ENCODE results near the gene CTPS1. TPM values are rescaled to one million over a fixed set of nuclear protein-coding genes. Genes with fewer than 3 reads are reported as not detected.

The CTPS1 gene, protein sequence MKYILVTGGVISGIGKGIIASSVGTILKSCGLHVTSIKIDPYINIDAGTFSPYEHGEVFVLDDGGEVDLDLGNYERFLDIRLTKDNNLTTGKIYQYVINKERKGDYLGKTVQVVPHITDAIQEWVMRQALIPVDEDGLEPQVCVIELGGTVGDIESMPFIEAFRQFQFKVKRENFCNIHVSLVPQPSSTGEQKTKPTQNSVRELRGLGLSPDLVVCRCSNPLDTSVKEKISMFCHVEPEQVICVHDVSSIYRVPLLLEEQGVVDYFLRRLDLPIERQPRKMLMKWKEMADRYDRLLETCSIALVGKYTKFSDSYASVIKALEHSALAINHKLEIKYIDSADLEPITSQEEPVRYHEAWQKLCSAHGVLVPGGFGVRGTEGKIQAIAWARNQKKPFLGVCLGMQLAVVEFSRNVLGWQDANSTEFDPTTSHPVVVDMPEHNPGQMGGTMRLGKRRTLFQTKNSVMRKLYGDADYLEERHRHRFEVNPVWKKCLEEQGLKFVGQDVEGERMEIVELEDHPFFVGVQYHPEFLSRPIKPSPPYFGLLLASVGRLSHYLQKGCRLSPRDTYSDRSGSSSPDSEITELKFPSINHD
- 67.1 and 122 TPM in 2 replicates for total RNA-seq

DNA sequence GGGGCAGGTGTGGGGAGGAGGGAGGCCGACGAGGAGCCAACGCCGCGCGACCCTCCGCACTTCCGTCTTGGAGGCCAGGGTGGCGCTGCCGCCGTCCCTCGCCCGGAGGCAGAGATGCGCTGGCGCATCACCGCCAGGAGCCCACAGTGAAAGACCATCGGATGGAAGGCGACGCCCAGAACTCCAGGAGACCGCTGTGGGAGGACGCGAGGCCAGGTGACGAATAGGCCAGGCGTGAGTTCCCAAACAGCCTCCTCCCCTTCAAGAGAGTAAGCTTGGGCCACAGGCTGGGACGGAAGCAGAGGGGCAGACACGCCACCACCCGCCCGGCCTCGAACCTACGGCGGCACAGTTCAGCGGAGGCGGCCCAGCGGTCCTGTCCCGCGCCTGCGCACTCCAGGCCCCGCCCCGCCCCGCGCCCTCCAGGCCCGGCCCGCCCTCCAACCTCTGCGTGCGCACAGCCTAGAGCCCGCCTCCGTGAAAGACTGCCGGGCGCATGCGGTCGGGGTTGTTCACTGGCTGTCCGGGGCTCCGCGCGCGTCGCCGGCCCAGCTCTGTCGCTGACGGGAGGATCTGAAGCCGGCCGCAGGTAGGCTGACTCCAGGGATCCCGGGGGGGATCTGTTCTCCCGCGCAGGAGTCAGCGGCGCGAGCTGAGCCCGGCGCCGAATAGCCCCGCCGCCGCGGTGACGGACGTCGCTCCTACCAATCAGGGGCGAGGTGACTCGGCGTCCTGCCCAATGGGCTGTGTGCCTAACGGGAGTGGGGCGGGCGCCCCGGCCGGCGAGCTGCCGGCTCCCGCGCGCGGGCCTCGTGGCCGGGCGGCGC, at the start of gene CTPS1:
Gene CTPS1, plus strand, starts transcription at position 456 of the 827 bp plus-strand sequence. CDS start 3,595 bp downstream, outside the sequence.

DNA sequence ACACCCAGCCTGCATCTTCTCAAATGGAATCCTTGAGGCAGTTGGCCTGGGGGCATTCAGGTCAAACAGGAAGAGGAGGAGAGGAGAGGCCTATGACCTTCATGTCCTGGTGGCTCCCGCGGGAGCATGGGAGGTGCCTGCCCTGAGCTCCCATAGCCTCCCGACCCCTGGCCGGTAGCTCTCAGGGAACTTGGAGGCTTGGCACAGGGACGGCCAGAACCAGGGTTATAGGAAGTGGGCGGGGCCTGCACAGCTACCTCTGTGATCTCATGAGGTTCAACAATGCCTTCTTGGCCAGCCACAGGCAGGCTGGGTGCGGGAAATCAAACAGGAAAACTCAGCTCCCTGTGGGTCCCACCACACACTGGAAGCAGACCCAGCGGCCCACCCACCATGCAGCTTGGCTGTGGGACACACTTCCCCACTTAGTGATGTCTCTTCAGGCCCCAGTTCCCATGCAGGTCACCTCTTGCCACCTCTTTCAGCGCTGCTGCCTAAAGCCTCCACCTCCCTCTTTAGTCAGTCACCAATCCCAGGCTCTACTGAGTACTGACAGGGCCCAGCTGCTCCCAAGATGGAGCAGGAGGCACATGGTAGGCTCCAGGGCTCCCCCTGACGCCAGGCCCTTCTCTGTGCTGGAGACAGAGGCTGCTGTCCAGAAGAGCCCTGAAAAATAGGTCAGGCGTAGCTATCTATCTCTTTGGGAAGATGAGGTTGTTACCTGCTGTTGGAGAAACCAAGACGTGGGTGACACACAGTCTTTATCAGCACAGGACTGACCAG, 42.2 kb downstream of the CTPS1 start, which contains the start of gene SLFNL1:
Gene SLFNL1, minus strand, starts transcription at position 200 of the 783 bp plus-strand sequence. CDS start 1,065 bp downstream, outside the sequence.

Other genes with a start within 250 kb of the CTPS1 start
- not detected in 2 replicates for gene KCNQ4, start 195.9 kb upstream of the CTPS1 start, total RNA-seq
- gene CITED4, start 117.3 kb upstream of the CTPS1 start, total RNA-seq = 0.89 and 2.7 TPM in 2 replicates
- gene SLFNL1, start 42.0 kb downstream of the CTPS1 start, total RNA-seq = 0.65 and 0.89 TPM in 2 replicates